PC-3 (cell line): Measurements from ENCODE around the gene WDFY4.

Experiments
- CTCF ChIP-seq: fragments of 300-600 bp; sonication (generic); conservative IDR thresholded peaks from 2 replicates; pipeline ENCODE4 v1.5.1; 2017; ENCODE audit warnings: antibody characterized with exemption, low read depth, mild to moderate bottlenecking, low read length
- EZH2 ChIP-seq: fragments of 300-600 bp; sonication (generic); IDR thresholded peaks from one replicate; pipeline ENCODE4 v1.6.1; 2017; ENCODE audit warnings: antibody characterized with exemption, mild to moderate bottlenecking, low read length; ENCODE audit not compliant: unreplicated experiment
- EZH2phosphoT487 ChIP-seq: fragments of 300-600 bp; sonication (generic); IDR thresholded peaks from 2 replicates; pipeline ENCODE4 v1.6.1; 2018; ENCODE audit warnings: mild to moderate bottlenecking, antibody characterized with exemption, low read length, borderline replicate concordance

DNA sequence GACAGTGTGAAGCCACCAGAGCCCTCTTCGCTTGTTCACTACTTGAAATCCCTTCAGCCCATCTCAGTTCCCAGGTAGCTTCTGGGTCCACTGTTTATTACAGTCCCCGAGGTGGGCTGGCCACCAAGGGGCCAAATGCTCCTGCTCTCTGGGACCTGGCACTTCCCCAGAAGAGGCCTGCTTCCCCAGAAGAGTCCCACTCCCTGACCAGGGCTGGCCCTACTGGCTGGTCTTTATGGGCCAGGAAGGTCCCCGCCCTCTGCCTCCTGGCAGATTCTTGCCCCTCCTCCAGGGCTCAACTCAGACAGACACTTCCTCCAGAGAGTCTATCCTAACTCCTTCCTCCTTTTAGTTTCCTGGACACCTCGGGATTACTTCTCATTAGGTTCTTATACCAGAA, 325.6 kb downstream of the WDFY4 start:
- TF ChIP-seq CTCF (no peak), EZH2 (no peak), EZH2phosphoT487 (no peak)
